Measurements from ENCODE around the gene CFAP73.

- TF ChIP-seq POLR2A (IDR thresholded peaks at IDR 0.05) (no peak), CTCF (IDR thresholded peaks at IDR 0.05) (no peak)
Observed at GRCh38 chr12:113189361-113189760, 39.8 kb downstream of the CFAP73 start.
